Upper lobe of left lung (tissue), 4 donors: ENCODE results near the gene C1QTNF9.

ENCODE experiments used
- EP300 ChIP-seq, 4 donors: sonication (generic); formaldehyde crosslinking; IDR thresholded peaks; one replicate each; pipeline ENCODE4 v1.5.1; 2017; ENCODE audit warnings: antibody characterized with exemption in 4 of 4, control low read depth in 2 of 4
- POLR2A ChIP-seq, 4 donors: fragments of 450-650 bp; IDR thresholded peaks; one replicate each; pipeline ENCODE4 v1.5.1; 2016 to 2017; ENCODE audit warnings: antibody characterized with exemption in 4 of 4, mild to moderate bottlenecking in 2 of 4
- POLR2AphosphoS5 ChIP-seq, 2 donors: sonication (generic); formaldehyde crosslinking; IDR thresholded peaks; one replicate each; pipeline ENCODE4 v1.5.1; 2017; ENCODE audit warnings: antibody characterized with exemption in 2 of 2
- TF ChIP-seq, protein P1 (sequence below), 6 experiments: fragments of 450-650 bp in 4 of 6; fragments of 200-600 bp in 2 of 6; sonication (generic) in 2 of 6; IDR thresholded peaks; one replicate each; pipeline ENCODE4 v1.5.1; 2016 to 2019; ENCODE audit warnings: antibody characterized with exemption in 6 of 6

DNA sequence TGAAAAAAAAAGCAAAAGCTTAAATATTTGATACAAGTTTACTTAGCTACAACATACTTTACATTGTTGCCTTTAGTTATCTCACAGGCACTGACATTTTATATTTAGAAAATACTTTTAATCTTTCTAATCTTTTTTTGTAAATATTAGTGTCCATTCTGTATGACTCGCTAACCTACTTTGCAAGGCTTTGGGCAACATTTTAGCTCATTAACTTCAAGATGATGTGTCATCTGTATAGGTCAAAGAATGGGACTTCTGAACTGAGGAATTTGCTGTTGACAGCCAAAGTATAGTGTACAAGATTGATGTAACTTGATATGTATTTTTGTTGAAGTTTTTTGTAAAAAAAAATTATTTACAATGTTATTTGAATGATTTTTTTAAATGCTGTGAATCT is 2.7 kb upstream of the C1QTNF9 start:
- TF ChIP-seq POLR2A (IDR thresholded peaks at IDR 0.05) (no peak), POLR2AphosphoS5 (IDR thresholded peaks at IDR 0.05) (no peak), EP300 (IDR thresholded peaks at IDR 0.05) (no peak)
- TF ChIP-seq, protein P1, sequence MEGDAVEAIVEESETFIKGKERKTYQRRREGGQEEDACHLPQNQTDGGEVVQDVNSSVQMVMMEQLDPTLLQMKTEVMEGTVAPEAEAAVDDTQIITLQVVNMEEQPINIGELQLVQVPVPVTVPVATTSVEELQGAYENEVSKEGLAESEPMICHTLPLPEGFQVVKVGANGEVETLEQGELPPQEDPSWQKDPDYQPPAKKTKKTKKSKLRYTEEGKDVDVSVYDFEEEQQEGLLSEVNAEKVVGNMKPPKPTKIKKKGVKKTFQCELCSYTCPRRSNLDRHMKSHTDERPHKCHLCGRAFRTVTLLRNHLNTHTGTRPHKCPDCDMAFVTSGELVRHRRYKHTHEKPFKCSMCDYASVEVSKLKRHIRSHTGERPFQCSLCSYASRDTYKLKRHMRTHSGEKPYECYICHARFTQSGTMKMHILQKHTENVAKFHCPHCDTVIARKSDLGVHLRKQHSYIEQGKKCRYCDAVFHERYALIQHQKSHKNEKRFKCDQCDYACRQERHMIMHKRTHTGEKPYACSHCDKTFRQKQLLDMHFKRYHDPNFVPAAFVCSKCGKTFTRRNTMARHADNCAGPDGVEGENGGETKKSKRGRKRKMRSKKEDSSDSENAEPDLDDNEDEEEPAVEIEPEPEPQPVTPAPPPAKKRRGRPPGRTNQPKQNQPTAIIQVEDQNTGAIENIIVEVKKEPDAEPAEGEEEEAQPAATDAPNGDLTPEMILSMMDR (IDR thresholded peaks at IDR 0.05) = no peak
